Effector memory CD8-positive, alpha-beta T cell (primary cell): Measurements from ENCODE around the gene EFNB2.

ENCODE experiments used
- ATAC-seq: fragments of 150-1000 bp; cut with Tn5 transposase; replicated peaks from 2 replicates; pipeline ENCODE4 v1.10.0; 2021; ENCODE audit warnings: mild to moderate bottlenecking, moderate library complexity
- DNase-seq, 3 experiments: peaks; one replicate each; pipeline ENCODE4 v3.0.0; 2021
- H3K27ac Mint-ChIP-seq, 2 donors: one replicate each; pipeline ENCODE4 v1.8.0; 2022; ENCODE audit warnings: mild to moderate bottlenecking in 2 of 2, mixed read lengths in 2 of 2, moderate library complexity in 2 of 2
- H3K27me3 Mint-ChIP-seq, 2 donors: one replicate each; pipeline ENCODE4 v1.8.0; 2022; ENCODE audit warnings: mixed read lengths in 2 of 2
- H3K36me3 Mint-ChIP-seq: one replicate; pipeline ENCODE4 v1.8.0; 2022; ENCODE audit warnings: mild to moderate bottlenecking, moderate library complexity, mixed read lengths; ENCODE audit not compliant: insufficient read depth
- H3K4me1 Mint-ChIP-seq, 2 donors: one replicate each; pipeline ENCODE4 v1.8.0; 2022; ENCODE audit warnings: low read depth in 2 of 2, mixed read lengths in 2 of 2
- H3K4me3 Mint-ChIP-seq, 2 donors: one replicate each; pipeline ENCODE4 v1.8.0; 2022; ENCODE audit warnings: mild to moderate bottlenecking in 2 of 2, mixed read lengths in 2 of 2, moderate library complexity in 2 of 2
- H3K9me3 Mint-ChIP-seq, 2 donors: one replicate each; pipeline ENCODE4 v1.8.0; 2022; ENCODE audit warnings: mixed read lengths in 2 of 2

Gene EFNB2

GRCh38 chr13:106562301-106562700 lies 26.8 kb upstream of the EFNB2 start:
- H3K27me3 Mint-ChIP-seq = no peaks in the 10 kb centered on the region
- no peaks in the 10 kb centered on the region for H3K9me3 Mint-ChIP-seq
- peaks cover 31% of the 10 kb centered on the region for H3K36me3 Mint-ChIP-seq
- ATAC-seq (no peak), DNase-seq (no peak)
- peaks cover 45 to 83% of the 10 kb centered on the region in 2 donors for H3K4me1 Mint-ChIP-seq
- H3K27ac Mint-ChIP-seq = peak overlapping the region; percentile 8 to 77
- H3K4me3 Mint-ChIP-seq = peak overlapping the region; percentile 44 to 50

GRCh38 chr13:106561551-106562170 lies 26.2 kb upstream of the EFNB2 start:
- peaks cover 43 to 80% of the 10 kb centered on the region in 2 donors for H3K4me1 Mint-ChIP-seq
- peak; percentile 81 for ATAC-seq

DNA sequence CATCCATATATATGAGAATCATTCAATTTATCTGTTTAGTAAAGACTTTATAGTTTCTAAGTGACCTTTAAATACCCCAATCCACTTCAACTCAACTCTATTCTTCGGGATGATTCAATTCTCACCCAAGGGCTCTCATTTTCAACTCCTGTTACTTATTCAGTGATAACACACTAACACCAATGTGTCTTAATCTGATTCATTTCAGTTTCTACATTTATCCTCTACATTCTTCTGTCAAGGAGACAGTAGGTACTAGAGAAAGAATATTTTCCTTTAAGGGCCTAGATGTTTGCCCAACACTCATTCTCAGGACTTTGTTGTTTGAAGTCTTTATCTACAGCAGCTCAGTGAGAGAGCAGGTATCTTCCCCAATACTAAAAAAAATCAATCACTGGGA lies 25.4 kb upstream of the EFNB2 start:
- no peaks in the 10 kb centered on the region for H3K27me3 Mint-ChIP-seq
- H3K4me1 Mint-ChIP-seq = peaks cover 41 to 79% of the 10 kb centered on the region in 2 donors
- ATAC-seq (no peak), DNase-seq (no peak)
- H3K36me3 Mint-ChIP-seq = peaks cover 41% of the 10 kb centered on the region
- peak overlapping the region; percentile 8 to 77 for H3K27ac Mint-ChIP-seq
- H3K4me3 Mint-ChIP-seq = peak overlapping the region; percentile 44 to 50
- no peaks in the 10 kb centered on the region for H3K9me3 Mint-ChIP-seq

More at GRCh38 chr13:106561551-106562170, 26.2 kb upstream of the EFNB2 start:
- Mint-ChIP-seq H3K36me3 (peaks cover 33% of the 10 kb centered on the region), H3K27ac (peak overlapping the region; percentile 8 to 77), H3K9me3 (no peaks in the 10 kb centered on the region), H3K4me3 (peak overlapping the region; percentile 44 to 50), H3K27me3 (no peaks in the 10 kb centered on the region)
- peak; percentile 5 to 8 (median 6) for DNase-seq

- H3K27me3 Mint-ChIP-seq = no peaks in the 10 kb centered on the region
- DNase-seq (no peak), ATAC-seq (no peak)
- H3K36me3 Mint-ChIP-seq = peaks cover 64% of the 10 kb centered on the region
- H3K9me3 Mint-ChIP-seq = no peaks in the 10 kb centered on the region
- H3K4me1 Mint-ChIP-seq = peaks cover 29 to 73% of the 10 kb centered on the region in 2 donors
- H3K27ac Mint-ChIP-seq = no peak overlapping the region
- no peak overlapping the region for H3K4me3 Mint-ChIP-seq
Observed at GRCh38 chr13:106558527-106558926, 23.1 kb upstream of the EFNB2 start.

DNA sequence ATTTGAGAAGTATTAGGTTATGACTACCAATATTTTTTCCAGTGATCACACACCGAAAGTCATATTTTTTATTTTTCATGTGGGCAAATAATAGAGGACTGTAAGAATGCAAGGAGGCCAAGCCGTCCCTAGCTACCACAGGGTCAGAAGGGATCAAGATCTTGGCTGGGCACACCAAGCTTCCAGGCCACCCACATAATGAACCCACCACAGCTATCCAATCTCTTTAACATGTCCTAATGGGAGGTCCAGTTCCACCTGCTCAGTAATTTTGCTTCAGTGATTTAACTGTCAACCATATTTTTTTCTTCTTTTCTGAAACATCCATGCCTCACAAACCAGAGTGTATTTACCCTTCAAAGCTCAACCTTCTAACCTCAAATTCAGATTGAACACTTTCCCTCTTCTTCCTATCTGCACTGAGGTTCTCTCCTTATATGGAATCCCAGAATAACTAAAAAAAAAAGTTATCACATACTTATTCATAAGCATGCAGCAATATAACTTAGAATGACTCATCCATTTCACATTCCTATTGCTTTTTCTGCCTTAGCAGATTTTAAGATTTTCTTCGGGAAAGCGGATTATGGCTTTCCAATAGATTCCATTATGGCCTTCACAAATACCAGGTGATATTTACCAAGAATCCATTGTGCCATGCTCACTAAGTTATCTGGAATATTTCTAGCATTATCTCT lies 20.3 kb upstream of the EFNB2 start:
- no peak for DNase-seq
- Mint-ChIP-seq H3K4me1 (peaks cover 22 to 65% of the 10 kb centered on the region in 2 donors), H3K27me3 (no peaks in the 10 kb centered on the region), H3K36me3 (peaks cover 76% of the 10 kb centered on the region), H3K27ac (peak overlapping the region; percentile 2 to 8), H3K4me3 (no peak overlapping the region), H3K9me3 (no peaks in the 10 kb centered on the region)
- no peak for ATAC-seq

DNA sequence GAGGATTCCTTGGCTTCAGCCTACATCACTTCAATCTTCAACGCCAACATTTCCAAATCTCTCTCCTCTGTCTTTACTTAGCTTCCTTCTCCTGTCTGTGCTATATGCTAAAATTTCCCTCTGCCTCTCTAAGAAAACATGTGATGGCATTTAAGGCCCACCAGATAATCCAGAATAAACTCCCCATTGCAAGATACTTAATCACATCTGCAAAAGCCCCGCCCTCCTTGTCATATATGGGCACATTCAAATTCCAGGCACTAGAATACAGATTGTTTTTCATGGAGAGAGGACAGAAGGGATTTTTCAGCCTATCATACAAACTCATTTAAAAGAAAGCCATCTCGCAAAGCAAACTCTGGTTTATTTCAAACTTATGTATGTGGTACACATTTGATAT lies 16.3 kb upstream of the EFNB2 start:
- Mint-ChIP-seq H3K27me3 (no peaks in the 10 kb centered on the region), H3K4me3 (no peak overlapping the region), H3K9me3 (no peaks in the 10 kb centered on the region), H3K4me1 (peaks cover 38 to 65% of the 10 kb centered on the region in 2 donors), H3K36me3 (peaks cover 78% of the 10 kb centered on the region), H3K27ac (peak overlapping the region; percentile 1 to 6)
- DNase-seq = no peak
- ATAC-seq = no peak

- H3K36me3 Mint-ChIP-seq = peaks cover 74% of the 10 kb centered on the region
- no peak overlapping the region for H3K4me3 Mint-ChIP-seq
- H3K27me3 Mint-ChIP-seq = no peaks in the 10 kb centered on the region
- ATAC-seq = no peak
- peaks cover 38 to 61% of the 10 kb centered on the region in 2 donors for H3K4me1 Mint-ChIP-seq
- DNase-seq = no peak
- H3K27ac Mint-ChIP-seq = peak overlapping the region; percentile 1 to 6
- H3K9me3 Mint-ChIP-seq = no peaks in the 10 kb centered on the region
Observed at GRCh38 chr13:106551350-106551749, 15.9 kb upstream of the EFNB2 start.

GRCh38 chr13:106550570-106551135 lies 15.2 kb upstream of the EFNB2 start:
- H3K4me3 Mint-ChIP-seq = no peak overlapping the region
- H3K27ac Mint-ChIP-seq = peak overlapping the region; percentile 6 to 36
- DNase-seq = no peak
- no peak for ATAC-seq
- H3K27me3 Mint-ChIP-seq = no peaks in the 10 kb centered on the region
- H3K4me1 Mint-ChIP-seq = peaks cover 35 to 55% of the 10 kb centered on the region in 2 donors
- H3K36me3 Mint-ChIP-seq = peaks cover 67% of the 10 kb centered on the region
- H3K9me3 Mint-ChIP-seq = no peaks in the 10 kb centered on the region

DNA sequence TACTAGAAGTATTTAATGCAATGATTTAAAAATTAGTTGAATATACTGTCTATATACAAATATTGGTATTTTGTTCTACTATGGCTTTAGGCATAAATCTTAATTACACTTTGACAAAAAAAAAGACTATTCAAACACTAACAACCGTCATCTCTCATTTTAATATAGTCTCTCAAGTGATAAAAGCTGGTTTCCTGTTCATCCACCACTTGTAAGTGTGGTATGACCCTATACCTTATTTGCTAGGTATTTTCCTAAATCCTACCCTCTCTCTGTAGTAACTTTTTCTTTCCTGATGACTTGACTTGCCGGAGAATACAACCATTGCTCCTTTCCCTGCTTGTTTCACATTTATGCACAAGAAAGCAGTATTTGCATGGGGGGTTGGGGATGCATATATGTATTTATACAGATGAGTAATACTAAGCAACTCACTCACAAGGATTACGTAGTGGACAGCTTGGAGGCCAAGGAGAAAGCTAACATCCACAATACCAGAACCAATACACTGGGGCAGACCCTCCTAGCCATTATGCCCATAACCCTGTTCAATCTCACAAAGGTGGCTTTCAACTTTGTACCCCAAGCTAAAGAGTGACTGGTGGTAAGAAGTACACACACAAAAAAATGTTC lies 12.7 kb upstream of the EFNB2 start:
- Mint-ChIP-seq H3K27me3 (no peaks in the 10 kb centered on the region), H3K27ac (peak overlapping the region in 1 of 2 donors; percentile 28), H3K4me3 (peak overlapping the region in 1 of 2 donors; percentile 2), H3K9me3 (no peaks in the 10 kb centered on the region), H3K4me1 (peaks cover 26 to 40% of the 10 kb centered on the region in 2 donors), H3K36me3 (peaks cover 43% of the 10 kb centered on the region)
- ATAC-seq = no peak
- no peak for DNase-seq

GRCh38 chr13:106541826-106542225 lies 6.4 kb upstream of the EFNB2 start:
- ATAC-seq (no peak), DNase-seq (no peak)
- H3K4me3 Mint-ChIP-seq = no peak overlapping the region
- no peaks in the 10 kb centered on the region for H3K9me3 Mint-ChIP-seq
- H3K36me3 Mint-ChIP-seq = peaks cover 7% of the 10 kb centered on the region
- H3K27me3 Mint-ChIP-seq = no peaks in the 10 kb centered on the region
- H3K4me1 Mint-ChIP-seq = no peaks in the 10 kb centered on the region
- no peak overlapping the region for H3K27ac Mint-ChIP-seq

DNA sequence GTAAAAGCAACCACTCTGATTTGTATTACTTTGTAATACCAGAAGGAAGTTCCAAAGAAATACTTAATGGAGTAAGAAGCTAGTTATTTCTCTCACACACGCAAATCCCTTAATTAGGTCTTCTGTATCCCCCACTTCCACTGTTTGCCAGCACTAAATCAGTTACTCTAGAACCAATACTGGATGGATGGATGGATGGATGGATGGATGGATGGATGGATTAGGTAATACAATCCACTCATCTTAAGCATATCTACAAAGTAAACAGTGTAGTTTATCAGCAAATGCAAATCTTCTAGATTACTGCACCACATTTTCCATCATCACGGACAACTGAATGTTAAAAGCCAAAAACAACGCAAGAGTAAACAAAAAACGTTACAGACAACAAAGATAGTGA lies 5.2 kb upstream of the EFNB2 start:
- ATAC-seq (no peak), DNase-seq (no peak)
- Mint-ChIP-seq H3K27ac (no peak overlapping the region), H3K9me3 (no peaks in the 10 kb centered on the region), H3K36me3 (peaks cover 11% of the 10 kb centered on the region), H3K27me3 (no peaks in the 10 kb centered on the region), H3K4me1 (peaks cover 4% of the 10 kb centered on the region in 2 donors), H3K4me3 (no peak overlapping the region)

GRCh38 chr13:106537521-106537920 lies 2.1 kb upstream of the EFNB2 start:
- Mint-ChIP-seq H3K4me3 (peak overlapping the region in 1 of 2 donors; percentile 10), H3K27me3 (peaks cover 18 to 23% of the 10 kb centered on the region in 2 donors), H3K27ac (no peak overlapping the region), H3K36me3 (peaks cover 15% of the 10 kb centered on the region), H3K4me1 (peaks cover 9 to 17% of the 10 kb centered on the region in 2 donors), H3K9me3 (no peaks in the 10 kb centered on the region)
- DNase-seq = no peak
- no peak for ATAC-seq

DNA sequence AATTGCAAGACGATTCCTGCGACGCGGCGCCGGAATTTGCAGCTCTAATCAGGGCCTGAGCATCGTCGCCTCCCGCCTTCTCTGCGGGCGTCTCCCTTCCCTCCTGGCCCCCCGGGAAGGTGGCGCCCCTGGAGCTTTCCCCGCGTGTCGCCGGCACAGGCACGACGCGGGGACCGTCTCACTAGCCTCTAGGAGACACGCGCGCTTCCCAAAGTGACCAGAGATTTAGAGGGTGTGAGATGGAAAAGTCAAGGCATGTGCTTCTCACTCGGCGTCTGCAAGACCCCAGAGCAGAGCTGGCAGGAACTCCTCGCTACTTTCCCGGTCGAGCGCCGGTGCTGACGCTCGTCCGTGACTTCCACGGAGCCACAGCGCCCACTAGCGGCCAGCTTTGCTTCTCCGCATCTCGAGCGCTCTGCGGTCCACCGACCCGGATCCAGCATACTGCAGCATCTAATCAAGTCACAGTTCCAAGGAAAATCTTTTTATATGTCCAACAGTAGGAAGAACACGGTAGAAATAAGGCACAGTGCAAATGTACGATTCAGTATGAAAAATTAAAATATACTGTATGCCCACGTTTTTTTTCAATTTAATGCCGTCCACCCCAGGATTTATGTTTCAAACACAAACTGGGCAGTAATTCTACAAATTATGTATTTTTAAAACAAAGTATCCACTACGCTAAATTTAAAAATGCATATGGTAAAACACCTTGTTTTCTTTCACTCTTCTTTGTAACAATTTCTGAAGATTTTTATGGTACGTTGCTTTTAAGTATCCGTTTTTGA lies 977 bp upstream of the EFNB2 start:
- Mint-ChIP-seq H3K4me3 (peak overlapping the region; percentile 92 to 98), H3K4me1 (peaks cover 9 to 17% of the 10 kb centered on the region in 2 donors), H3K36me3 (peaks cover 17% of the 10 kb centered on the region), H3K27ac (peak overlapping the region in 1 of 2 donors; percentile 90), H3K27me3 (peaks cover 27 to 34% of the 10 kb centered on the region in 2 donors), H3K9me3 (no peaks in the 10 kb centered on the region)
- DNase-seq (peak; percentile 85 to 89 (median 85)), ATAC-seq (peak; percentile 56)
